IMR-90 (cell line): ENCODE measurements around the gene ATXN10. TPM values are rescaled to one million over a fixed set of nuclear protein-coding genes. Genes with fewer than 3 reads are reported as not detected.

Source experiments
- ATAC-seq: fragments of 200-7000 bp; cut with Tn5 transposase; 2 replicates; pipeline ENCODE4 v1.9.1; 2020; ENCODE audit warnings: low read depth, mild to moderate bottlenecking, moderate library complexity
- BruUV-seq: library from RNA; stranded (reverse); fragments of 400-500 nt; replicated peaks from 2 replicates; lab custom pipeline; 2021; lab: Mats Ljungman, UMichigan
- CTCF ChIA-PET: fragments of 300-600 bp; formaldehyde crosslinking; extraction: SDS; loops from one replicate; lab custom pipeline; 2021; ENCODE audit warnings: antibody characterized with exemption; lab: Yijun Ruan, JAX
- POLR2A ChIA-PET: fragments of 300-600 bp; sonication (Branson Sonifier 250); formaldehyde crosslinking; loops from one replicate; lab custom pipeline; 2022; ENCODE audit warnings: antibody characterized with exemption; ENCODE audit not compliant: unreplicated experiment; lab: Charles Lee
- DNase-seq: peaks from one replicate; pipeline ENCODE4 v3.0.0; 2013
- H2AFZ ChIP-seq: replicated peaks from 2 replicates; pipeline ENCODE3; 2013; ENCODE audit warnings: low read length, mild to moderate bottlenecking; ENCODE audit not compliant: poor library complexity
- H2AK5ac ChIP-seq: 2 replicates; pipeline ENCODE4 v1.6.1; 2013; ENCODE audit warnings: low read depth, low read length, inconsistent platforms
- H2AK9ac ChIP-seq: replicated peaks from 2 replicates; pipeline ENCODE3; 2013; ENCODE audit warnings: mild to moderate bottlenecking, low read depth, low read length, moderate library complexity; ENCODE audit not compliant: poor library complexity
- H2BK120ac ChIP-seq: 2 replicates; pipeline ENCODE4 v1.6.1; 2013; ENCODE audit warnings: low read depth, low read length, inconsistent platforms
- H2BK15ac ChIP-seq: 3 replicates; pipeline ENCODE4 v1.6.1; 2013; ENCODE audit warnings: low read depth, low read length, inconsistent platforms
- H2BK20ac ChIP-seq: 2 replicates; pipeline ENCODE4 v1.6.1; 2013; ENCODE audit warnings: low read depth, mild to moderate bottlenecking, inconsistent platforms, low read length, moderate library complexity
- H2BK5ac ChIP-seq: 2 replicates; pipeline ENCODE4 v1.6.1; 2013; ENCODE audit warnings: mild to moderate bottlenecking, low read depth, low read length, inconsistent platforms; ENCODE audit not compliant: poor library complexity, severe bottlenecking
- H3K14ac ChIP-seq: replicated peaks from 2 replicates; pipeline ENCODE4 v1.6.1; 2013; ENCODE audit warnings: low read depth, low read length, inconsistent platforms
- H3K18ac ChIP-seq: 2 replicates; pipeline ENCODE4 v1.6.1; 2013; ENCODE audit warnings: low read depth, low read length, control low read depth
- H3K23ac ChIP-seq: 2 replicates; pipeline ENCODE4 v1.6.1; 2013; ENCODE audit warnings: low read depth, low read length, inconsistent platforms
- H3K27ac ChIP-seq: 2 replicates; pipeline ENCODE4 v1.5.1; 2013; ENCODE audit warnings: mild to moderate bottlenecking, control low read depth, low read length; ENCODE audit not compliant: insufficient read depth
- H3K27me3 ChIP-seq: 2 replicates; pipeline ENCODE4 v1.6.1; 2013; ENCODE audit warnings: low read length; ENCODE audit not compliant: control insufficient read depth, insufficient read depth
- H3K36me3 ChIP-seq: 2 replicates; pipeline ENCODE4 v1.6.1; 2013; ENCODE audit warnings: low read length, mixed read lengths; ENCODE audit not compliant: control insufficient read depth, insufficient read depth
- H3K4ac ChIP-seq: 2 replicates; pipeline ENCODE4 v1.6.1; 2013; ENCODE audit warnings: low read depth, low read length, inconsistent platforms
- H3K4me1 ChIP-seq: 2 replicates; pipeline ENCODE4 v1.6.1; 2013; ENCODE audit warnings: low read length, mixed read lengths; ENCODE audit not compliant: control insufficient read depth, insufficient read depth
- H3K4me2 ChIP-seq: 2 replicates; pipeline ENCODE4 v1.6.1; 2013; ENCODE audit warnings: low read depth, mild to moderate bottlenecking, control low read depth, low read length, moderate library complexity
- H3K4me3 ChIP-seq: 2 replicates; pipeline ENCODE4 v1.5.1; 2013; ENCODE audit warnings: low read depth, mild to moderate bottlenecking, control low read depth, low read length, moderate library complexity; ENCODE audit not compliant: insufficient read depth
- H3K56ac ChIP-seq: 2 replicates; pipeline ENCODE4 v1.6.1; 2013; ENCODE audit warnings: low read length, inconsistent platforms; ENCODE audit not compliant: insufficient read depth; ENCODE audit errors: extremely low read depth
- H3K79me1 ChIP-seq, 2 experiments: 2 replicates each; pipeline ENCODE4 v1.6.1; 2013; ENCODE audit warnings: low read length in 2 of 2, inconsistent platforms in 1 of 2, low read depth in 1 of 2
- H3K9ac ChIP-seq: 2 replicates; pipeline ENCODE4 v1.6.1; 2013; ENCODE audit warnings: low read depth, low read length, control low read depth
- H3K9me1 ChIP-seq: 2 replicates; pipeline ENCODE4 v1.6.1; 2013; ENCODE audit warnings: low read length, inconsistent platforms; ENCODE audit not compliant: insufficient read depth
- H3K9me3 ChIP-seq: 2 replicates; pipeline ENCODE4 v1.6.1; 2013; ENCODE audit warnings: low read length; ENCODE audit not compliant: control insufficient read depth, insufficient read depth
- H4K20me1 ChIP-seq: 2 replicates; pipeline ENCODE4 v1.6.1; 2013; ENCODE audit warnings: low read length, inconsistent platforms; ENCODE audit not compliant: insufficient read depth
- H4K5ac ChIP-seq: 2 replicates; pipeline ENCODE4 v1.6.1; 2013; ENCODE audit warnings: mild to moderate bottlenecking, low read depth, low read length, control low read depth
- H4K8ac ChIP-seq, 2 experiments: 2 replicates each; pipeline ENCODE4 v1.6.1; 2013; ENCODE audit warnings: low read depth in 2 of 2, low read length in 2 of 2, control low read depth in 1 of 2, inconsistent platforms in 1 of 2
- H4K91ac ChIP-seq: 2 replicates; pipeline ENCODE4 v1.6.1; 2013; ENCODE audit warnings: low read depth, low read length, inconsistent platforms; ENCODE audit not compliant: insufficient read depth
- CHD1 ChIP-seq: IDR thresholded peaks from 2 replicates; pipeline ENCODE4 v1.6.1; 2012; ENCODE audit warnings: low read depth, low read length, improper control_type of control experiment
- FOS ChIP-seq: fragments of 150-350 bp; IDR thresholded peaks from 2 replicates; pipeline ENCODE4 v1.6.1; 2016; ENCODE audit warnings: low read depth, low read length
- NFE2L2 ChIP-seq: fragments of 150-350 bp; IDR thresholded peaks from 2 replicates; pipeline ENCODE4 v1.6.1; 2016; ENCODE audit warnings: low read depth, mild to moderate bottlenecking, low read length
- RAD21 ChIP-seq: IDR thresholded peaks from 2 replicates; pipeline ENCODE4 v1.6.1; 2012; ENCODE audit warnings: low read length, improper control_type of control experiment
- RCOR1 ChIP-seq: IDR thresholded peaks from 2 replicates; pipeline ENCODE4 v1.6.1; 2012; ENCODE audit warnings: mild to moderate bottlenecking, low read length, improper control_type of control experiment; ENCODE audit not compliant: insufficient replicate concordance
- SMC3 ChIP-seq: fragments of 150-350 bp; IDR thresholded peaks from 2 replicates; pipeline ENCODE4 v1.6.1; 2016; ENCODE audit warnings: low read depth, mild to moderate bottlenecking, antibody characterized with exemption, low read length, moderate library complexity
- WGBS, 2 experiments: methylation state at CpG; one replicate each; pipeline versions ENCODE4 v1.1.5 to v1.1.7; 2013; ENCODE audit warnings: missing lambda C conversion rate in 2 of 2; ENCODE audit not compliant: insufficient read length in 1 of 2; ENCODE audit errors: extremely low coverage in 2 of 2; 5-methylcytosine and 5-hydroxymethylcytosine counted together
- dilution Hi-C: fragments of 300-500 bp; cut with HindIII; formaldehyde crosslinking; loops from one replicate; pipeline ENCODE4 v1.14.3; 2018; ENCODE audit warnings: low sequenced_read_pairs; ENCODE audit not compliant: unreplicated experiment
- in situ Hi-C: fragments of 300-500 bp; cut with MboI; formaldehyde crosslinking; loops from 3 replicates; pipeline ENCODE4 v1.14.3; 2019; ENCODE audit warnings: low sequenced_read_pairs, inconsistent platforms, mixed read lengths
- intact Hi-C: fragments of 100-400 bp; cut with micrococcal nuclease; formaldehyde crosslinking; loops from 2 replicates; pipeline ENCODE4 v1.10.0; 2022
- polyA plus RNA-seq, 3 experiments: library from polyadenylated mRNA; depleted of rRNA; stranded (reverse); fragments of >200 nt; gene quantifications; 2 replicates each; pipeline ENCODE4 v1.2.3, GENCODE V29; 2012; ENCODE audit warnings: low replicate concordance in 1 of 3
- total RNA-seq: library from RNA; depleted of rRNA; stranded (reverse); fragments of >200 nt; gene quantifications from 2 replicates; pipeline ENCODE4 v1.2.3, GENCODE V29; 2012
- TF ChIP-seq, protein P1 (sequence below): fragments of 150-350 bp; IDR thresholded peaks from 2 replicates; pipeline ENCODE4 v1.6.1; 2016; ENCODE audit warnings: low read depth, mild to moderate bottlenecking, low read length, moderate library complexity, borderline replicate concordance
- TF ChIP-seq, protein P2 (sequence below): fragments of 150-350 bp; IDR thresholded peaks from 2 replicates; pipeline ENCODE4 v1.6.1; 2017; ENCODE audit warnings: mild to moderate bottlenecking, antibody characterized with exemption, low read length, low read depth

Gene ATXN10
- total and polyA plus RNA-seq, 2 of the 4 experiments (the other 2 are of a cell fraction): 116 to 231 TPM

DNA sequence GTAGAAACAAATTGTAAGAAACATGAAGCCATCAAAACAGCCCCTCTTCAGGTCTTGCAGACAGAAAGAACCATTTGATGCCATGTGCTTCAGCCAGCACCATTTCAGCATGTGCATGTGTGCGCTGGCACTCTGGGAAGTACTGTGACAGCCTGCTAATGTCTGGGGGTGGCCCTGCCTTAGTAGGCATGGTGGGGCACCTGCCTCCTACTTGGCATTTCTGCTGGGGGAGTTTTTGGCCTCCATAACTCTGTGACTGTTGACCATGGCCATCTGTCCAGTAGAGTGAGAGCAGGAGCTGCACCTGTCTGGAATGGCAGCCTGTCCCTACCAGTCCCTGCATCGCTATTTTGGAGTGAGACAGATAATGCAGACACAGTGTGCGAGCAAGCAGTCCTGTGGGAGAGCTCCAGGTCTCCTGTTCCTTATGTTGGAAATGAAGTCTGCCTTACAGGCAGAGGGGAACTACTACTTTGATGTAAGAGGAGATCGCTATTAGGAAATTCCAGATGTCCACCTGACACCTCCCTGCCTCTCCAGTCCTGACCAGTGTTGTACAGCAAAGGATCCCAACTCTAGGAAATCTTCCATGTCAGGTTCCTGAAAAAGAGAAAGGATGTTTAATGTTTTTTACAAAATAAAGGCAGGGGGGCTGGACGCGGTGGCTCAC, 102.5 kb downstream of the ATXN10 start:
- H2BK15ac ChIP-seq: no peak overlapping the region
- no peak overlapping the region for H2BK5ac ChIP-seq
- peaks cover 3% of the 10 kb centered on the region for H3K4me1 ChIP-seq
- no peak overlapping the region for H4K8ac ChIP-seq
- H3K4me2 ChIP-seq: no peak overlapping the region
- H3K4ac ChIP-seq: no peak overlapping the region
- intact Hi-C loops: no loop called here
- CTCF ChIA-PET: no interaction called here
- dilution Hi-C loops: no loop called here
- no peak overlapping the region for H3K9ac ChIP-seq
- H2BK120ac ChIP-seq: no peak overlapping the region
- H3K23ac ChIP-seq: no peak overlapping the region
- no peaks in the 10 kb centered on the region for H3K27me3 ChIP-seq
- H3K18ac ChIP-seq: no peak overlapping the region
- peaks cover 8% of the 10 kb centered on the region for H3K36me3 ChIP-seq
- DNase-seq (no peak), ATAC-seq (no peak)
- peaks cover 48 to 80% of the 10 kb centered on the region in 2 experiments for H3K79me1 ChIP-seq
- H3K27ac ChIP-seq: no peak overlapping the region
- peaks cover 19% of the 10 kb centered on the region for H3K9me1 ChIP-seq
- H4K20me1 ChIP-seq: peaks cover 63% of the 10 kb centered on the region
- H4K5ac ChIP-seq: no peak overlapping the region
- H3K4me3 ChIP-seq: no peak overlapping the region
- no peak overlapping the region for H2AK5ac ChIP-seq
- TF ChIP-seq SMC3 (no peak), RAD21 (no peak), NFE2L2 (no peak), FOS (no peak), RCOR1 (no peak), CHD1 (no peak)
- TF ChIP-seq, protein P1, sequence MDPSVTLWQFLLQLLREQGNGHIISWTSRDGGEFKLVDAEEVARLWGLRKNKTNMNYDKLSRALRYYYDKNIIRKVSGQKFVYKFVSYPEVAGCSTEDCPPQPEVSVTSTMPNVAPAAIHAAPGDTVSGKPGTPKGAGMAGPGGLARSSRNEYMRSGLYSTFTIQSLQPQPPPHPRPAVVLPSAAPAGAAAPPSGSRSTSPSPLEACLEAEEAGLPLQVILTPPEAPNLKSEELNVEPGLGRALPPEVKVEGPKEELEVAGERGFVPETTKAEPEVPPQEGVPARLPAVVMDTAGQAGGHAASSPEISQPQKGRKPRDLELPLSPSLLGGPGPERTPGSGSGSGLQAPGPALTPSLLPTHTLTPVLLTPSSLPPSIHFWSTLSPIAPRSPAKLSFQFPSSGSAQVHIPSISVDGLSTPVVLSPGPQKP: no peak
- TF ChIP-seq, protein P2, sequence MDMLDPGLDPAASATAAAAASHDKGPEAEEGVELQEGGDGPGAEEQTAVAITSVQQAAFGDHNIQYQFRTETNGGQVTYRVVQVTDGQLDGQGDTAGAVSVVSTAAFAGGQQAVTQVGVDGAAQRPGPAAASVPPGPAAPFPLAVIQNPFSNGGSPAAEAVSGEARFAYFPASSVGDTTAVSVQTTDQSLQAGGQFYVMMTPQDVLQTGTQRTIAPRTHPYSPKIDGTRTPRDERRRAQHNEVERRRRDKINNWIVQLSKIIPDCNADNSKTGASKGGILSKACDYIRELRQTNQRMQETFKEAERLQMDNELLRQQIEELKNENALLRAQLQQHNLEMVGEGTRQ: no peak
- in situ Hi-C loops: no loop called here
- no peak overlapping the region for H4K91ac ChIP-seq
- H2AFZ ChIP-seq: no peak overlapping the region
- WGBS, 2 experiments: 100% methylated on average over 1 of the region's 6 CpGs; no CpG with 5 or more reads in 1 of the 2 experiments
- no TSS peak for BruUV-seq
- H2AK9ac ChIP-seq: no peak overlapping the region
- no peak overlapping the region for H2BK20ac ChIP-seq
- H3K14ac ChIP-seq: no peak overlapping the region
- no peak overlapping the region for H3K56ac ChIP-seq
- POLR2A ChIA-PET: no interaction called here
- no peaks in the 10 kb centered on the region for H3K9me3 ChIP-seq
